HG02763 (cell line): ENCODE data around the gene MINK1.
"Not testable (repeated sequence)": the region's sequence is repeated elsewhere in the genome, so short reads cannot be mapped to it uniquely, and the experiment has no call there.

ENCODE experiments used
- ATAC-seq: cut with Tn5 transposase; IDR thresholded peaks from one replicate; pipeline ENCODE4 v1.9.1; 2021; ENCODE audit warnings: mild to moderate bottlenecking, moderate library complexity; ENCODE audit not compliant: unreplicated experiment

The MINK1 gene

DNA sequence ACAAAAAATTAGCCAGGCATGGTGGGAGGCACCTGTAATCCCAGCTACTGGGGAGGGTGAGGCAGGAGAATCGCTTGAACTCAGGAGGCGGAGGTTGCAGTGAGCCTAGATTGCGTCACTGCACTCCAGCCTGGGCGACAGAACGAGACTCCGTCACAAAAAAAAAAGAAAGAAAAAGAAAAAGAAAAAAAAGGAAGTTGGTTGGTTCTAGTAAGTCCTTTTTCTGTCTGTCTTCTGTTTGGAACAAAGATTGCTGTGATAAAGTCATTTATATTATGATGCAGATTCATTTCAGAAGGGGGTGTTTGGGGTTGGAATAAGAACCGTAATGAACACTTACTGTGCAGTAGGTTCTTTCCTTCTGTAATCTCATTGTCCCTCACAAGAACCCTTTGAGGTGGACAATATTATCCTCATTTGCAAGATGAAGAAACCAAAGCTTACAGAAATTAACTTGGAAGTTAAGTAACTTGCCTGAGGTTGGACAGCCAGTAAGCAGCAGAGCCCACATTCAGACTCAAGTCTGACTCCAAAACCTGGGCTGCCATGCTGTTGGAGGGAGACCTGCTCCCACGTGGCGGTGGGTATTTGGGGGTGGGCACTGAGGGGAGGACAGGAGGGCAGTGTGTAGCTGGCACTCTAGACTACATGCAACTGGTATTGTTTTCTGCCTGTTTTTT lies 10.3 kb downstream of the MINK1 start:
- no peak for ATAC-seq

DNA sequence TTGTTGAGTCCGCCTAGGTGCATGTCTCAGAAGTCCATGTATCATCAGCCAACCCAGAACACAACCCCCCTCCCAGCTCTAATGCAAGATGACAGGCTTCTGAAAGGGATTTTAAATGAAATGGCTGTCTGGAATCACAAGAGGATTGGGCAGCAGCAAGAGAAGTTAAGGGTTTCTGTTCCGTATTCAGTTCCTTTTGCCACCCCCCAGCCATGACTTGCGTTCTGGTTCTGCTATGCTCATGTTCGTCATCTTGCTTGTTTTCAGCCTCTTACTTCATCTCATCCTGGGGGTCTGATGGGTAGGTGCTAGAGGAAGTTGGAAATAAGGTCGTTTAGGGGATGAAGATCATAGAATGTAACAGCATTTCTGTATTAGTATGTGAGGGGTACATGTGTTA lies 12.0 kb downstream of the MINK1 start:
- ATAC-seq = no peak

DNA sequence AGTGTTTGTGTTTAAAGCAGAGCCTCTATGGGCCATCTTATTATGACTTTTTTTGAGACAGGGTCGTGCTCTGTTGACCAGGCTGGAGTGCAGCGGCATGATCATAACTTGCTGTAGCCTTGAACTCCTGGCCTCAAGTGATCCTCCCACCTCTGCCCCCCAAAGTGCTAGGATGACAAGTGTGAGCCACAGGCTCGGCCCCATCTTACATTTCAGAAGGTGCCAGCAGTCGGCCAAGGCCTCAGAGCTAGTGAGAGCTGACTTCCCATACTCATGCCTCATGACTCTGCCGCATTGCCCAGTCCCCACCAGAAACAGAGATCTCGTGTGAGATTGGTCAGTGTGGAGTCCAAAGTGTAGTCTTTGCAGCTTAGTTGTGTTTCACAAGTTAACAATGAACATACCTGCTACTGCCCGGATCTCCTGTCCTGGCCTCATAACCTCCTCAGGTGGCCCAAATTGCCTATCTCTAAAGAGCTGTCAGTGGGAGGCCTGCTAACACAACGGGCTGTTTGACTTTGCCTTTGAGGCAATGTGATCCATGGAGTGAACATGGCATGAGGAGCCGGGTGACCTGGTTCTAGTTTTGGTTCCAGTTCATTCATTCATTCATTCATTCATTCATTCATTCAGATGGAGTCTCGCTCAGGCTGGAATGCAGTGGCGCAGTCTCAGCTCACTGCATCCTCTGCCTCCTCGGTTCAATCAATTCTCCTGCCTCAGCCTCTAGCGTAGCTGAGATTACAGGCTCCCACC lies 13.7 kb downstream of the MINK1 start:
- ATAC-seq = no peak

DNA sequence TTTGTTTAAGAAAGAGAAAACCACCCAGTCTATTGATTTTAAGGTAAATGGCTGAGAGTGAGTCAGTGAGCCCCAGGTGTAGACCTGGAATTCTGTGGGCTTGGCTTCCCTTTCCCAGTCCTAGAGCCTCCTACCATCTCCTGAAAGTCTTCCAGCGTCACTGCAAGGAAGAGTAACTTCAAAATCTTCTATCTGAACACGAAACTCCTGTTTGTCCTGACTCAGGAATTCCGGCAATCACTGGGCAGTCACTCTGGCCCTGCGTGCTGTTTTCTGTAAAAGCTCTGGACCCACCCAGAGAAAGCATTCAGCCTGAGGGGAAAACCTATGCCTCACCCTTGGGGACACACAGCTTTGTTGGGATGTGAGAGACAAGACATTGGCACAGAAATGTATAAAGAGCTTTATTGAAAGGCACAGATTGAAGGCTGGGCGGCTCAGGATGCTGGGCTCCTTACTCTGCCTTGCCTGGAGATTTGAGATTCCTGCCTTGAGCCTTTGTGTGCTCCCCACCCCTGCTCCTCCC lies 15.9 kb downstream of the MINK1 start:
- ATAC-seq = no peak

DNA sequence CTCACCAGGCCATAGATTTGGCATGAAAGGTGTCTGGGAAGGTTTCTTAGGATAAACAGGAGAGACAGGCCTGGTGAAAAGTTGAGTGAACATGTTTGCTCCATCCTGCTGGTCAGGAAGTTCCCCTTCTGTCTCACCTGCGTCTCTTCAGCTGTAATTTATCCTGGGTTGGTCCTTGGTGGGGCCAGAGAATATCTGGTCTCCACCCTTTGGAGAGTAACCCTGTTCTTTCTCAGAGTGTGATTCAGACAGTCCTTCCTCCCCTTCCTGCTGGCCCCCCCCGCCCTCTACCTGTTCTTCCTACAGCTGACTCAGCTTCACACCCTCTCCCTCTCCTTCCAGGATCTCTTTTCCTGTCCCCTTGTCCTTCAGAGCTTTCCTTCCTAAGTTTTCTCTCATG lies 17.1 kb downstream of the MINK1 start:
- ATAC-seq = no peak

DNA sequence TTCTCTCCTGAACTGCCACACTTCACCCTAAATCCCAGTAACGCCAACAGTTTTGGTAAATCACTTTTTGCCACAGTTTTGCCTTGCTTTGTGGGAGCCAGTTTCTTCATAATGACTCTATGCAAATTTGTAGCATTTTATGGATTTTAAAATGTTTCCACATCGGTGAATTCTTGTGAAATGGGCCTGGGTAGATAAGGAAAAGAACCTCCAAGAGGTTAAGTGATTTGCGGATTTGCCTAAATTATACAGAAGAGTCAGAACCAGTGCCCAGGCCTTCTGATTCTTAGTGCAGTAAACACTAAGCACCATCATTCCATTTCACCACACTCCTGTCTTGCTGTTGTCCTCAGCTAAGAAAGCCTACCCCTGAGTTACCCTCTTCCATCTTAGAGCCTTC lies 17.9 kb downstream of the MINK1 start:
- no peak for ATAC-seq

DNA sequence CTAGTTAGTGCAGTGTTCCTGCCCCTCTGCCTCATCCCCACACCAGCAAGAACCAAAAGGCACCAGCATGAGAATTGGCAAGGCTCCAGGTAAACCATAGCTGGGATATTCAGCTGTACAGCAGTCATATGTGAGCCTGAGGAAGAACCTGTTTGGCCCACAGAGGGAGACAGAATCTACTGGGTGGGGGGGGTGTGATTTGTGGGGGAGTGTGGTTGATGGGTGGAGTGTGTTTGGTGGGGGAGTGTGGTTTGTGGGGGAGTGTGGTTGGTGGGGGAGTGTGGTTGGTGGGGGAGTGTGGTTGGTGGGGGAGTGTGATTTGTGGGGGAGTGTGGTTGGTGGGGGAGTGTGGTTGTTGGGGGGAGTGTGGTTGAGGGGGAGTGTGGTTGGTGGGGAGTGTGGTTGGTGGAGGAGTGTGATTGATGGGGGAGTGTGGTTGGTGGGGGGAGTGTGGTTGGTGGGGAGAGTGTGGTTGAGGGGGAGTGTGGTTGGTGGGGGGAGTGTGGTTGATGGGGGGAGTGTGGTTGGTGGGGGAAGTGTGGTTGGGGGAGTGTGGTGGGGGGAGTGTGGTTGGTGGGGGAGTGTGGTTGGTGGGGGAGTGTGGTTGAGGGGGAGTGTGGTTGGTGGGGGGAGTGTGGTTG lies 19.5 kb downstream of the MINK1 start:
- no peak for ATAC-seq

DNA sequence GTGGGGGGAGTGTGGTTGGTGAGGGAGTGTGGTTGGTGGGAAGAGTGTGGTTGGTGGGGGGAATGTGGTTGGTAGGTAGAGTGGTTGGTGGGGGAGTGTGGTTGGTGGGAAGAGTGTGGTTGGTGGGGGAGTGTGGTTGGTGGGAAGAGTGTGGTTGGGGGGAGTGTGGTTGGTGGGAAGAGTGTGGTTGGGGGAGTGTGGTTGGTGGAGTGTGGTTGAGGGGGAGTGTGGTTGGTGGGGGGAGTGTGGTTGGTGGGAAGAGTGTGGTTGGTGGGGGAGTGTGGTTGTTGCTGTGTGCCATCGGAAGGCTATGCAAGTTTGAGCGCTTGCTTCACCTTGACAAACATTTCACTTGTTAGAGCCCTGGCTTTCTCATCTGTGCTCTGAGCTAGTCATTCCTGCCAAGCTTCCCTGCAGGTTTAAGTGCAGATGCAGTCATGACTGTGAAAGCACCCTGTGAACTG lies 20.1 kb downstream of the MINK1 start:
- ATAC-seq = no peak

DNA sequence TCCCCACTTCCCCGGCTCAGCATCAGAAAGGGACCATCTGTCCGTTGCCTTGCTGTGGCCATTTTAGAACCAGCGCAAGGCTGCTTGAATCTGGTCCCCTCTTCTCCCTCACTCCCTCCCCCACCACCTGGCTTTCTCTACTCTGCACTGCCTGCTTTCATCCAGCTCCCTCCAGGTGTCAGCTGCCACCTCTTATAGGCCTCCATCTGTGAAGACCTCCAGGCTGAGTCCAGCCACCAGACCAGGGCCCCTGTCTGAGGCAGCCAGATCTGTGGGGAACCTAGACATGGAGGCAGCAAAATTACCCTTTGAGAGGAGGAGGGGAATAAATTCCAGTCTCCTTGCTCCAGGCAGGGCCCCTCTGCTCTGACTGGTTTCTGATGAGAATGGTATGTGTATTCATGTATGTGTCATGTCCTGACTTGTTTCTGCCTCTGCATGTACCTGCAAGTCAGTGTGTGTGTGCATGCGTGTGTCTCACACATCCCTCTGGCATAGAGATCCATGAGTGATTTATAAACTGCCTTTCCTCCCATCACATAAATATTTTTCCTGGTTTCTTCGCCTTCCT lies 21.1 kb downstream of the MINK1 start:
- no peak for ATAC-seq

DNA sequence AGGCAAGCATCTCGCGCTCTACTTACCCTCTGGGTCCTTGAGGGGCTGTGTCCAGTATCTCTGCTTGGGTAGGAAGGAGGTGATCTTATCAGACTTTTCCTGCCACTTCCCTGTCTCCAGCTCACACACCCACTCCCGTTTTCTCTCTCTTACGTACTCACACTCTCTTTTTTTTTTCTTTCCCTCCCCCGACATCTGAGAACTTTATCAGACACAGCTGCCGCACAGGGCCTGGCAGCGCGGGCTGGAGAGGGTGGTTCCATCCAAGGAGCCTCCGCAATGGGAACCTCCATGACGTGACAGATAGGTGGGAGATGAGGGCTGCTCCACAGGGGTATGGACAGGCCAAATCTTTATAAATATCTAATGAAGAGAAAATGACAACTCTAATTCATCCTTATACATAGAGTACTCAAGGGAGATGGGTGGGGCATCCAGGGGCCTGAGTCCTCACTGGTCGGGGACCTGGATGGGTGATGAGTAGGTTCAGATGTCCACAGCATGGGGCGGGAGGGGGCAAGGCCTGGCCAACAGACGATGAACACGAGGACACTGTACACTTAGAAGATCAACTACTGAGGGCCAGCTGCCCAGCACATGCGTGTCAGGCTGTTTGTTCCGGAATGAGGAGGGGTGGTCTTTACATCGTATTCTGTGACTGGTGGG lies 23.3 kb downstream of the MINK1 start:
- no peak for ATAC-seq

DNA sequence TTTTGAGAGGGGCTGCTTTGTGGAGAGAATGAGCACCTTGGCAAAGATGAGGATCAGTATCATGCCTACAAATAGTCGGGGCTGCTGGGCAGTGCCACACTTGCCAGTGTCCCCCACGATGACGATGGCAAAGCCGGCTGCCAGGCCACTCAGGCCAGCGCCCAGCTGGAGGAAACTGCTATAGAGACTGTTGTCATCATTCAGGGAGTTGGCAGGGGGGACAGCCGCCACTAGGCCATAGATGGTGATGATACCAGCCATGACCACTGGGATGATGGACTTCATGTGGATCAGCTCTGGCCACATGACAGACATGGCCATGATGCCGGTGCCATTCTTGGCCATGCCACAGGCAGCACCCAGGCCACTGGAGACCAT lies 23.8 kb downstream of the MINK1 start:
- no peak for ATAC-seq

DNA sequence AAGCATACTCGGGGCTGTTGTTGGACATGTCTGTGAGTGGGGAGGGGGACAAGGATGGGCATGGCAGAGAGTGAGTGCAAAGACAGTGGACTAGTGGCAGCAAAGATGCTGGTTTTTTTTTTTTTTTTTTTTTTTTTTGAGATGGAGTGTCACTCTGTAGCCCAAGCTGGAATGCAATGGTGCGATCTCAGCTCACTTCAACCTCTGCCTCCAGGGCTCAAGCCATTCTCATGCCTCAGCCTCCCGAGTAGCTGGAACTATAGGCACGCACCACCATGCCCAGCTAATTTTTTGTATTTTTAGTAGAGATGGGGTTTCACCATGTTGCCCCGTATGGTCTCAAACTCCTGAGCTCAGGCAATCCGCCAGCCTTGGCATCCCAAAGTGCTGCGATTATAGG lies 24.2 kb downstream of the MINK1 start:
- ATAC-seq = not testable (repeated sequence)

DNA sequence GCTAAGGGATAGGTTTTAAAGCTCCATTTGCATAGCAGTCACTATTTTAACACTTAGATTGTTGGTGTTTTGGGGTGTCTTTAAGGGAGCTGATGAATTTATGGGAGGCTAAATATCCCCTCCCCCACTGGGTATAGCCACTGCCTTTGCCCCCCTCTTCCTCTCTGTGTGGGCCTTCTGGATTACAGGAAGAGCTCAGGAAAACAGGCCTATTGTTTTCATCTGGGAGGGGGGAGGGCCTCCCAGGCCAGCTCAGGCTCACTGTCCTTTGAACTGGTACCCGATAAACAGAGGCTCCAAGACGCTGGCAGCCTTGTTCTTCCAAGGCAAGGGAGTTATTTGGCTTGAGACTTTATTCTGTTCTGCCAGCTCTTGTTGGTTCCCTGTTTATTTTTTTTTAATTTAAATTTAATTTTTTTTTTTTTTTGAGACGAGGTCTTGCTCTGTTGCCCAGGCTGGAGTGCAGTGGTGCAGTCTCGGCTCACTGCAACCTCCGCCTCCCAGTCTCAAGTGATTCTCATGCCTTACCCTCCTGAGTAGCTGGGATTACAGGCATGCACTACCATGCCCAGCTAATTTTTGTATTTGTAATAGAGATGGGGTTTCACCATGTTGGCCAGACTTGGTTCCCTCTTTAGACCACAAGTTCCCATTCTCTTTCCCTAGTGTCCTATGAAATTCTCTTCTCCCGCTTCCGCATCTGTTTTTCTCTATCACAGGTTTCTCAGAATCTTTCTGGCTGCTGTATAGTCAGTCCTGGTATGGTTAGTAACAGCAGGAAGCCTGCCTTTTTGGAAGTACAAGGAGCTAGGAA lies 25.1 kb downstream of the MINK1 start:
- ATAC-seq = no peak

DNA sequence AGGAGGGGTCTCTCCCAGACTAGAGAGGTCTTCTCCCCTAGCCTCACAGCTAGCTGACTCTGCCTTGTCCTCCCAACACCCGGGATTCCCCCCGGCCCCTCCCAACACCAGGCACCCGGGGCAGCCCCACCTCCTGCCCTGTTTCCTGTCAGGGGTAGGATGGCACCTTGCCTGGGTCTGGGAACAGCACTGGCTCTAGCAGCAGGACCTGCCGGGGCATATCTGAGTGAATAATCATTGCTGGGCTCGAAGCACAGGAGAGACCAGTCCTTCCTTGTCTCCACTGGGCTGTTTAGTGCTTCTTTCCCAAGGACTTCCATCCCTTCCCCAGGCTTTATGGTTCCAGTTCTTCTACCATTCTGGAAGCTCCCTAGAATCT lies 25.7 kb downstream of the MINK1 start:
- ATAC-seq = no peak

DNA sequence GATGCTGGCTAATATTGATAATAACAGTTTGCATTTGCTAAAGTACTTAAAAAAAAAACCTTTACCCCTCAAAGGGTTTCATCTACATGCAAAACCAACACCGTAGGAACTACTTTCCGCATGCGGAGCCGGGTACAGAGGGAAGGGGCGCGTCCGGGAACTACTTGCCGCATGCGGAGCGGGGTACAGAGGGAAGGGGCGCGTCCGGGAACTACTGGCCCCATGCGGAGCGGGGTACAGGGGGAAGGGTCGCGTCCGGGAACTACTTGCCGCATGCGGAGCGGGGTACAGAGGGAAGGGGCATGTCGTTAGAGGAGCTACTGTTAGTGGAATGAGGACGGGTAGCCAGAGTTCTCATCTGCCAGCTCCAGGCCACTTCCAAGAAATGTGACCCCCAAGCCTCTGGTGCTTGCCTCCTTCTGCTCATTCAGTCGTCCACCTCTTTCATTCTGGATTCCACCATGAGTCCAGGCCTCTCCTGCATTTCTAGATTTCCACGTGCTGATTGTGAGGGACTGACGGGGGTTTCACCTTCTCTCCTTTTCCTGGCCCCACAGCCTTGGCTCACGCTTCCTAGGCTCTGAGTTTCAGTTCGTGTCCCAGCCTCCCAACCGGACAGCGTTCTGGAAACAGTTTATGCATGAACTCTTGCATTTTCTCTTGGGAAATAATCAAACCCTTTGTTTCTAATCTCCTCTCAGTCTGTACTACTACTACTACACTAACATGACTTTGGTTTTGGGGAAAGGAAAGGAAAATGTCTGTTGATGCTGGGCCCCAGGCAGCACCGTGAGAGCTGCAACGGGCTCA lies 26.9 kb downstream of the MINK1 start:
- ATAC-seq = no peak

DNA sequence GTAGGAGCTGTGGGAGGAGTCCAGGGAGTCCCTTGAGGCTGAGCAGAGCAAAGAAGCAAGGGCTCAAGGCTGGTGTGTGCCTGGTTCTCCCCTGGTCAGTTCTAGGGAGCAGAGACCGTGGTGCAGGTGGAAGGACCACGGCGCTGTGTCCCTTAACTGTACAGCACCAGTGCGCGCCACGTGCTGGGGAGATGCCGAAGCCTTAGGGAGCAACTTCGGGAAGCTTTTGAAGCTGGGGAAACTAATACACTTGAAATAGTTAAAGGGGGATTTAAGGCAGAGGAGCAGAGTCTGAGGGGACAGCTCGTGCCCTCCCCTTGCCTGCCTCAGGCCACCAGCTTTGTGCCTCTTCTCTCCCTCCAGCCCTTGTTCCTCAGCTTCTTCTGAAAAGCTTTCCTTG lies 27.5 kb downstream of the MINK1 start:
- no peak for ATAC-seq

DNA sequence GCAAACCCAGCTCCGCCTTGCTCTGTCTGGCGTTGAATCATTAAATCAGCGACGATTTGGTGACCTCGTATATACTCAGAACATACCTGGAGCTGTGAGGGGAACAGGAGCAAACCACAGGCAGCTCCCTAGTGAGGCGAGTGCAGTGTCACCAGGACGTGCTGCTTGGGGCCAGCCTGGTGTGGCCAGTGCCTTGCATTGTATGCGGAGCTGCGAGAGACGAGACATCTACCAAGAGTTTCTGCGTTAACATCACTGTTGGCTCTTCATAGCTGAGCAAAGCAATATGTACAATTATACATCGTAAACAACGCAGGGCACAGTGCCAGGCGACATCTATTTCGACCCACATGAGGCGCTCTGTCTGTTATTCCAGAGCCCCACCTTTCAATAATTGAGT lies 27.9 kb downstream of the MINK1 start:
- no peak for ATAC-seq

DNA sequence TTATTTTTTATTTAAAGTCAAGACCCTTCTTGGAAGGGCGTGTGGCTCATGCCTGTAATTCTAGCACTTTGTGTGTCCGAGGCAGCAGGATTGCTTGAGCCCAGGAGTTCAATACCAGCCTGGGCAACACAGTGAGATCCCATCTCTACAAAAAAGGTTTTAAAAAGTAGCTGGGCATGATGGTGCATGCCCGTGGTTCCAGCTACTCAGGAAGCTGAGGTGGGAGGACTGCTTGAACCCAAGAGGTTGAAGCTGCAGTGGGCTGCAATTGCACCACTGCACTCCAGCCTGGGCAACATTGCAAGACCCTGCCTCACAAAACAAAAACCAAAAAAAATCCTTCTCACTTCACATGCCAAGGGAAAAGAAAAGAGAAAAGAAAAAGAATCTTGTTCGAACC lies 29.6 kb downstream of the MINK1 start:
- ATAC-seq = no peak

DNA sequence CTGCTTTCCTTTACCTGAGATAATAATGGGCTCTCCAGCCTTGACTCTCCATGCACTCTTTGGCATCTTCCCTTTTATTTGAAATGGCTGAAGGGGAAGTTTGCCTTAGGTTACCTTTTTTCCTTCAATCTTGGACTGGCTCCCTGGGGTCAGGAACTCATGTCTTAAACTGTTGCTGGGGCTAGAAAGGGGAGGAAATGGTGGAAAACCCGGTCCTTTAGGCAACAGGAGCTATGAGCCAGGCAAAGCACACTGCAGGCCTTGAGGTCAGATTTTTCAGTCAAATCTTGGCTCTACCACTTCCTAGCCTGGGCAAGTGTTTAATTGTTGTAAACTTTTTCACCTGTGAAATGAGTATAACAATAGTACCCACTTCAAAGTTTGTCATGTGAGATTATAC lies 30.2 kb downstream of the MINK1 start:
- ATAC-seq = no peak
